GM19324 (cell line): ENCODE results near the gene LYPLAL1.
"Not testable (repeated sequence)": the region's sequence is repeated elsewhere in the genome, so short reads cannot be mapped to it uniquely, and the experiment has no call there.

Source experiments
- ATAC-seq: cut with Tn5 transposase; IDR thresholded peaks from one replicate; pipeline ENCODE4 v1.9.1; 2021; ENCODE audit warnings: mild to moderate bottlenecking, moderate library complexity; ENCODE audit not compliant: unreplicated experiment, low FRiP score

The LYPLAL1 gene

DNA sequence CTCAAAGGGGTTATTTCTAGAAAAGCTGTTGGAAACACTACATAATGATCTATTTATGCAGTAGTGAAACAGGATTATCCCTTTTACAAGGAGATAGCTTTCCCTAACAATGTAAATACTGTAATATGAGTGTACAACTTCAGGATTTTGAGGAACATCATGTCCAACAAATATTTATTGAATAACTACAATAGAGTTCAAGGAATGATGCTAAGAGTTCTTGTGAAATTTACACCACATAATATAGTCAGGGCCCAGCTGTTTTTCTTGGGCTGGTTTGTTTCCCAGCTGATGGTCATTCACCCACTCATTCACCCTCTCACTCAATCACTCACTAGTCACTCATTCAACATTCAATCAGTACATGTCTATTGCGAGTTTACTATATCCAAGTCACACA is 12.3 kb upstream of the LYPLAL1 start:
- ATAC-seq = no peak

DNA sequence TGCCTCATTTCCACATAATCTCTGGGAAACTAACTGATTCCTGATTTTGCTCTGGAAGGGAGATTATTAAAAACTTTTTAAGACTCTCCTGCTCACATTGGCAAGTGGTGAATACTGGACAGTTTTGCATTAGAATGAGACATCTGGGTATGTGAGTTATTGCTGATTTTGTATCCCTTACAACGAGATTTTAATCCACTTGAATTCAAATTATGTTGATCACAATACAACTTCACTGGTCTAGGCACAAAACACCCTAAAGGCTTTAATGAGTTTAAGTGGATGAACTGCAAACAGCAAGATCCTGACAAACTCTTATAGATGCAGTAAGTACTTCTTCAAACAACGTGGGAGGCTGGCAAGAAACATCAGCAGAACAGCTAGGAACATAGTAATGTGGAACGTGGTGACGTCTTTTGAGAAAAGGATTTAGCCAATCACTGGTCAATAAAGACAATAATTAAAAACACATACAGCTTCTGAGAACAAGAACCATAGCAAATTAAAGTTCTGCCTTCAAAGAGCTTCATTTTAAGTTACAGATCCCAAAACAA is 10.2 kb upstream of the LYPLAL1 start:
- ATAC-seq = no peak

DNA sequence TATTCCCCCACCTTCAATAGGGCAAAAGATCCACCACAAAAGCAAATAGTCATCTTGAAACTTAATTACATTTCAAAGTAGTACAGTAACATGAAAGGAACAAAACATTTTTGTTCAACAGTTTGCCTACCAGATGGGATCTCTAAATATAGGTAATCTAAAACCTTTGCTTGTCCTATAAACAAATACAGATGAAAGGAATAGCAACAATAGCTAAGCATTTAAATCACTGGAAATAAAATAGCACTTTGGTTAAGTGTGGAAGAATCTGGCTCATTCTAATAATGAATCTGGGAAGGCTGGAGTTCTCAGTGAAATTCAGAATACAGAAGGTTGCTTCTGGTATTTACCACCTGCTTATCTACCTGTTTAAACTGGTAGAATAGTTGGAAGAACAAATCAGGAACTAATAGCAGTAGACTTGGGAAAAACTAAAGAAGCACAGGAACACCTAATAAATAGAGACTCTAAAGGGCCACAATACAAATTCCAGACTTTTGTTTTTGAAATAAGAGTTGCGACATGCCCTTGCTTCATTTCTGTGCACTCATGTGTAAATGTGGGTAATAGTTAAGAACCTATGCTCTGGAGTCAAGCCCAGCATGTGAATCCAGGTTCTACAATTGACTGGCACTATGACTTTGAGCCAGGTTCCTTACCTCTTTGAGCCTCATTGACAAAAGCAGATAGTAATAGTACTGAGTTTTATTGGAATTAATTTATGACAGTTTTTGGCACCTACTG is 2.3 kb upstream of the LYPLAL1 start:
- ATAC-seq = no peak

DNA sequence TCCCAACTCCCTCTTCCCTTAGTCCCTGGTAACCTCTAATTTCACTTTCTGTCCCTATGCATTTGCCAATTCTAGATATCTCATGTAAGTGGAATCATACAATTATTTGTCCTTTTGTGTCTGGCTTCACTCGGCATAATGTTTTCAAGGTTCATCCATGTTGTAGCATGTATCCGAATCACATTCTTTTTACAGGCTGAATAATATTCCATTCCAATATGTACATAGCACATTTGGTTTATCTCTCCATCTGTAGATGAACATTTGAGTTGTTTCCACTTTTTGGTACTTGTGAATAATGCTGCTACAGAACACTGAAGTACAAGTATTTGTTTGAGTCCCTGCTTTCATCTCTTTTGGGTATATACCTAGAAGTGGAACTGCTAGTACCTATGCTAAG is 857 bp upstream of the LYPLAL1 start:
- ATAC-seq = no peak

DNA sequence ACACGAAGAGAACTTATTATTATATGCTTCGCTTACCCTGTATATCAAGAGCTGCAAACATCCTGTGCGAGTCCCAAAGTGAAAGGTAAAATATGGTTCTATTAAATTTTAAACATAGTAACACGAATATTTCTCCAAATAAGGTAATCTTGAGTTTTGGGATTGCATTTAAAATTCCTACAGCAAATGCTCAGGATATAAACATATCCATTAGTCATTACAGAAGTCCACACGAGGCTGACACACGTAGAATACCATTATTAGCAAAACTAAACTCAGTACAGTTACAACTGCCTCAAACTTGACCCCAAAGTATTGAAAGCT is 282 bp upstream of the LYPLAL1 start:
- ATAC-seq = no peak

DNA sequence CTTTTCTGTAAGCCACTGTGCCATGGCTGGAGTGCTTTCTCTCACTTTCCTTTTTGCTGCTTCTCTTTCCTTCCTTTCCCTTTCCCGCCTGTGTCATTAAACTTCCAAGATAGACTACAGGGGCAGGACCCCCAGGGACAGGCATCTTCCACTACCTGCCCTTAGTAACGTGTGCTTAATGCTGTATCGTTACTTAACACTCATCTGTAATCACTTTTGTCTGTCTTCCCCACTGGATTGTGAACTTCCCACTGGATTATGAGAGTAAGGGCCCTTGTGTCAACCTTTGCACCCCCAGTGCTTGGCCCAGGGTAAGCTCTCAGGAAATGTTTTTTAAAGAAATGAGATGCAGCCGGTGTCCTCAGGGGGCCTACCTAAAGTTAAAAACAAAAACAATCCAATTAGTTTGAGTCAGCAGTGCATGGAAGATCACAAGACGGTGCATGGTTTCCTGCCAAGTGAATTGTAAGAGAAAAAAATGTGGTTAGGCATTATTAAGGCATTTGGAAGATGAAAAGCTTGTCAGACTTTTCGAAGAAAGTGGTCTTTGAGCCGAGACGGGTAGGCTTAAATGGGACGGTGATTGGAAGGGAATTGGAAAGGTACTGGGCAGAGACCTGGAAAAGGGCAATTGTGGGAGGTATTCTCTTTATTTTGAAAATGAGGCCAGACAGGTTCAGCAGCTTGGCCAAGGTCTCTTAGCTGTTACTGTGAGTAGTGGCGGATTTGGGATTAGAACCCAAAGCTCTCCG is 958 bp downstream of the LYPLAL1 start:
- ATAC-seq = peak; percentile 21

DNA sequence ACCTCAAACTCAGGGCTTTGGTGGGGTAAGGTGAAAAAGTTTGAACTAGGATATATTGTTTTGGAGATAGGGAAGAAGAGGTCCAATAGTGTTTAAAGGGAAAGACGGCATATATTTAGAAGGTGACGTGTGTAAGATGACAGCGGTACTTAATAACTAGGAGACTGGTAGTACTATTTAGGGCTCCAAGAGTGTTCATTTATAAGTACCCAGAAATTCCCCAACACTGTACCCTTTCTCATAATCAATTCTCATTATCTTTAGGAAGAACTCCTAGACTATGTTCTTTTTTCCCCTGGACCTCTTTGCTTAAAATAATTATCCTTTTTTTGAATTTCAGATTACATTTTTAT is 1.5 kb downstream of the LYPLAL1 start:
- ATAC-seq = no peak

DNA sequence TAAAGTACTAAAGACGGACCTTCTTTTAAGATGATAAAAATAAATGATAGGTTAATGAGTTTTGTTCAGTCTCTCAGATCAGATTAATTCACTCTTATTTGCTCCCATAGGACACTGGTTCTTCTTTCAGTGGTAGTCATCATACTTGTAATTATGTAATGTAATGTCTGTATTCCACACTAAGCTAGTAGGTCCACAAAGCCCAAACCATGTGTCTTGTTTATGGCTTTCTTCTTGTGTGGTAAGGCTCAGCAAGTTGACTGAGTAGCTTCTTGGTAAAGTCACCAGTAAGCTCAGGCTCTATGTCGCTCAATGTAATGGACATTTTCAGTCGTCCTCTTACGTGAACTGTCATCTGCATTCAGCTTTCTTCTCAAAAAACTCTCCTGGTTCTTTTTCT is 2.5 kb downstream of the LYPLAL1 start:
- ATAC-seq = no peak

DNA sequence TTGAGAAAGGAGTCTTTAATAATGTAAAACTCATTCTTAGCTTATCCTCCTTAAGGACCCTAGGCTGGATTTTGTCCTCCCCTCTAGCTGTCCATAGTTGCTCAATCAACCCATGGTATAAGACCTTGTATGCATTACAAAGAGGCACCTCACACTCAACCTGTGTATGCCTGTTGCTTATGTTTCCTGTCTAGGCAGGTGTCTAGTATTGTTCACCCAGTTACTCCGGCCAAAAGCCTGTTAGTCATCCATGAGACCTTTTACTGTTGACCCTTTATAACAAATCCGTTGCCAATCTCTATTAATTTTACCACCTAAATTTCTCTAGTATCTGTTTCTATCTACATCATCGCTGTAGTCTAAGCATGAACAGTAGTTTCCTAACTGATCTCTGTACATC is 3.7 kb downstream of the LYPLAL1 start:
- peak; percentile 33 for ATAC-seq

DNA sequence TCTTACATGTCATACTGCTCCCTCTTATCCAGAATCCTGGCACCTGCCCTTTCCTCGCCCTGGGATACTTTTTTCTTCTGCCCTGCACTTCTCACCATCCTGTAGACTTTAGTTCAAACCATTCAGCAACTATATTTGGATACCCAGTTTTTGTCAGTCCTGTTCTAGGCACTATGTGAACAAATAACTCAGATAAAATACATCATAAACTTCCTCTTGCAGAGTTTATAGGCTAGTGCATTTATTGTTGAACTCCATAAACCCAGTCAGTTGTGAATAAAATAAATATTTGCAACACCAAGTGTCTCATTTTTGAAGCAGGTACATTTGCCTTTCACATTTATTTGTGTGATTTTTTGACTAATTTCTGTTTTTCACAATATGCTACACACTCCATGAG is 4.3 kb downstream of the LYPLAL1 start:
- no peak for ATAC-seq

DNA sequence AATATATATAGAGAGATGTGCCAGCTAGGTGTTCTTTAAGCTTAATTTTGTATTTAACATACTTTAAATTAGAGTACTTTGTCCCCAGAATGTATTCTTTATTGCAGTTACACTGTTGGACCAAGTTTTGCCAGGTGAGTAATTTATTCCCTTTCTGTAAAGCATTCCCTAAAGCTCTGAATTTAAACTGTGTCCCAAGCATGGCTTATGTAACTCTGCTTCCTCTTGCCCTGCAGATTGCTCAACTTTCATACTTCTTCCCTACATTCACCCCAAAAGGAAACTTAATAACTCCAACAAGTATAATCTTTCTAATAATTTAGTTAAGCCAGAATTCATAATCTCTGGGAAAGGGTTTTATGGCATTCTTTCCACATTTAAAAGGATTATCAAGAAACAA is 5.6 kb downstream of the LYPLAL1 start:
- ATAC-seq = no peak

DNA sequence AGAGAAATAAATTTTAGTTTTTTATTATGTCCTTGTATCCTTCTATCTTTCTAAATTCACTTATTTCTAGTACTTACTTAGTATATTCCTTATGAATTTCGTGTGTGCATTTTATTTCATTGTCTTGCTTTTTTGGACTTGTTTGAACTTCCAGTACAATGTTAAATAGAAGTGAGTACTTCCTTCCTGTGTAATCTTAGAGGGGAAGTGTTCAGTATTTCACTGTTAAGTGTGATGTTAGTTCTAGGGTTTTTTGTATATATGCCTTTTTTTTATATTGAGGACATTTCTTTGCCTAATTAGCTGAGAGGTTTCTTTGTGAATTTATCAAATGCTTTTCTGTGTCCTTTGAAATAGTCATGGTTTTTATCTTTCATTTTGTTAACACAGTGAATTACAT is 10.7 kb downstream of the LYPLAL1 start:
- no peak for ATAC-seq

DNA sequence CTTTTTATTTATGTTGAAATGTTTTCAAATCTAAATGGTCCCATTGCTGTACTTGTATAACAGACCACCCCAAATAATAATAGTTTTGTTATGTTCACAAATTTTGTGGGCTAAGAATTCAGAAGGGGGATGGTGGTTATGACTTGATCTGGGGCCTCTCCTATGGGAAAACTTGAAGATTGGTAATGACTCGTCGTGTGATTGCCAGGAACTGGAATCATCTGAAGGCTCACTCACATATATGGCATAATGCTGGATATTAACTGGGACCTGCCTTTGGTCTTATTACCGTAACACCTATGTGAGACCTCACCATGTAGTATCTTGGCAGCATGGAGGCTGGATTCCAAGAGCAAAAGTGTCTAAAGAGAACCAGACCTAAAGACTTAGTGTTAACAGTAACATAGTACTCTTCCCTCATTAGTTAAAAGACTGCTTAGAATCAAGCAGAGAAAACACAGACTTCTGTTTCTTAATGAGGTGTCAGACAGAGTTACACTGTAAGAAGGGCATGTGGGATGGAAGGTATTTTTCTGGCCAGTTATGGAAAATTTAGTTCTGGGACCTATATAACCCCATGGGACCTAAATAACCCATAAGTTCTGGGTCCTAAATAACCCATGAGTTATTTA is 11.9 kb downstream of the LYPLAL1 start:
- no peak for ATAC-seq

DNA sequence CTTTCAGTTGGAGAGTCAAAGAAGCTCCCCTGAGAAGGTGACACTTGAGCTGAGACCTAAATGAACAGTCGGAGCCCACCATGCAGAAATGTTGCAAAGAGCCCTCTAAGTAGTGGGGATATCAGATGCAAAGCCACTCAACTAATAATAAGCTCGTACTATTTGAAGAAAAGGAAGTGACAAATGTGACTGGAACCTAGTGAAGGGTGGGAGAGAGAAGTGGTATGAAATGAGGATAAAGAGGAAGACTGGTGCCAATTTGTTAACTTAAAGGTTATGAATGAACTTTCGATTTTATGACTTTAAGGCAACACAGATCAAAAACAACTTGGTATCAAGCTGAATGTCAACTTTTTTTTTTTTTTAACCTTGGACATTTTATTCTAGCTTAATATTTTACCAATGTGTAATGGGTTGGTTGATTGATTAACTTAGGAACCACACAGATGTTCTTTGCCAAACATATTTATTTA is 14.7 kb downstream of the LYPLAL1 start:
- peak; percentile 49 for ATAC-seq

DNA sequence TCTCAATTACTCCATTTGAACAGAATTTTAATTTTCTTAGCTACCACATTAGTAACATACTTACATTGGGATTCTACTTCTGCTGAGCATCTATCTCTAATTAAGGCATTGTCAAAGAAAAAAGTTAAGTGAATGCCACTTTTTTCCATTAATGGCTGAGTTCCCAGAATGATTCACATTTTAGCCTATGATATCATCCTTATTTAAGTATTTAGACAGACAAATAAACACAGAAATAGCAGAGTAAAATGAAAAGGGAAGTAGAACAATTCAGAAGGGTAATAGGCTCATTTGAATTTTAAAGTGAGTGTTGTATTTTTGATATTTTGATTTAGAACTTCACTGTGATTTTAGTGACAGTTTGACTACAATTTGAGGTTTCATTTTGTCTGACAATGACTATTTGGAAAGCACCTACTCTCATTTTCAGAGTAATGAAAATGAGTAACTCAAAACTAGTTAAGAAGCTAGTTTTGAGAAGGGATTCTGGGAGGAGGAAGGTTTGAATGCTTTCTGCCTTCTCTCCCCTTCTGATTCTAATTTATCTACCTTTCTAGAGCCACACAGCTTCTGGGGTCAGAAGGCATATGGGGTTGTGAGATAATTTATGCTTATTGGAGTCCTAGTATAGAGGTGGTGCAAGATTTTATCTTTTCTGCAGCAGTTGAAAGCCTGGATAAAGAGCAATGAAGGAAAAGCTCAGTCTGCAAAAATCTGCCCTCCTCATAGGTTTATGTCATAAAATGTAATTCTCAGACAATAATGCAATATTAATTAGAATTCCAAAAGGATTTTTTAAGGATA is 15.5 kb downstream of the LYPLAL1 start:
- peak; percentile 66 for ATAC-seq

DNA sequence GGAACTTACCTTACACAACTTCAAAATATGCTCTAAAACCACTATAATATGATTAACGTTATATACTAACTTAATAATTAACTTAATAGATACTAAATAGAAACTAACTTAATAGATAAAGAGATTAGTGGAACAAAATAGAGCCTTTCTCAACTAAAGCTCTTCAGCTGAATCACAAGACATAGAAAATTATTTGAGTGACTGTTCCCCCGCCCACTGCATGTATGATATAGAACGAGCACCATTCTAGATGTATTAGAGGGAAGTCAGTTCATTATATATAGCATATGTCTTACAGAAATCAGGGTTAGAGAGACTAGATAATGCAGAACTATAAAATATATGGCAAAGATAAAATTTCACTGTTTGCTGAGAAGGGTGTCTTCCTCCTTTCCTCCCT is 16.3 kb downstream of the LYPLAL1 start:
- ATAC-seq = no peak

DNA sequence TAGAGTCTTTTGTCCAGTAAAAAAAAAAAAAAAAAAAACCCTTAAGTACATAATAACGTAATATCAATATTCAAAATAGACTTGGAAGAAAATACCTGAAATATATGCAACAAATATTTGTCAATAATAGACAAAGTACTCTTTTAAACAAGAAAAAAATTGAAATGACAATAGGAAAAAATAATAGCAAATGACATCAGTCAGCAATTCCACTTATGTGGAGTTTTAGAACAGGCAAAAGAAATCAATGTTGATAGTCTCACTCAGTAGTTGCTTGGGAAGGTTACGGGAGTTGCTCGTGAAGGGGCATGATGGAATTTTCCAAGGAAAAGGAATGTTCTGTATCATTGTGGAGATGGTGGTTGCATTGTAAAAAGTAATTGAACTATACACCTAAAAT is 16.9 kb downstream of the LYPLAL1 start:
- no peak for ATAC-seq

DNA sequence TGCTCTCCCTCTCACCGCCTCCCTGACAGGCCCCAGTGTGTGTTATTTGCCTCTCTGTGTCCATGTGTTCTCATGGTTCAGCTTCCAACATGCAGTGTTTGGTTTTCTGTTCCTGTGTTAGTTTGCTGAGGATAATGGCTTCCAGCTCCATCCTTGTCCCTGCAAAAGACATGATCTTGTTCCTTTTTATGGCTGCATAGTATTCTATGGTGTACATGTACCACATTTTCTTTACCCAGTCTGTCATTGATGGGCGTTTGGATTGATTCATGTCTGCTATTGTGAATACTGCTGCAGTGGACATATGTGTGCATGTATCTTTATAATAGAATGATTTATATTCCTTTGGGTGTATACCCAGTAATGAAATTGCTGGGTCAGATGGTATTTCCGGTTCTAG is 22.2 kb downstream of the LYPLAL1 start:
- ATAC-seq = not testable (repeated sequence)

DNA sequence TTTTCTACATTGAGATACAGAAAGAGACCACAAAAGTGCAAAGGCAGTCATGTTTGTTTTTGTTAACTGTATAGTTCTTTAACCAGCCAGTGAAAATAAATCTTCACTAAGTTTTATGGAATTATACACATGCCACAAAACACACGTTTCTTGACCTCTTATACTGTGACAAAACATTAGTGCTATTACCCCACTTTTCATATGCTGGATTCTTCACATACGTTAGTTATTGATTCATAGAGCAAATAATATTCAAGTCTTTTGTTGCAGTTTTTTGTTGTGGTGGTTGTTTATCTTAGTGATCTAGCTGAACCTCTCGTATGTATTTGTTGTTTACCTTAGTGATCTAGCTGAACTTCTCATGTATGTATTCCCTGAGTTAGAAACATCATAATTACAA is 28.0 kb downstream of the LYPLAL1 start:
- ATAC-seq = no peak

DNA sequence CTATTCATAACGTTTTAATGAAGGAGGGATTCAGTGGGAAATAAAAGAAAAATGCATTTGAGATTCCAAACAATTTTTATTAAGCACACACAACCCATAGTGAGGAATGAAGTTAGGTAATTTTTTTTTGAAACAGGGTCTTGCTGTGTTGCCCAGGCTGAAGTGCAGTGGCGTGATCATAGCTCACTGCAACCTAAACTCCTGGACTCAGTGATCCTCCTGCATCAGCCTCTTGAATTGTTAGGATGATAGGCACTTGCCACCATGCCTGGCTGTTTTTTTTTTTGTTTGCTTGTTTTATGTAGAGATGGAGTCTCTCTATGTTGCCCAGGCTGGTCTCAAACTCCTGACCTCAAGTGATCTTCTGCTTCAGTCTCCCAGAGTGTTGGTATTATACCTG is 28.9 kb downstream of the LYPLAL1 start:
- no peak for ATAC-seq

DNA sequence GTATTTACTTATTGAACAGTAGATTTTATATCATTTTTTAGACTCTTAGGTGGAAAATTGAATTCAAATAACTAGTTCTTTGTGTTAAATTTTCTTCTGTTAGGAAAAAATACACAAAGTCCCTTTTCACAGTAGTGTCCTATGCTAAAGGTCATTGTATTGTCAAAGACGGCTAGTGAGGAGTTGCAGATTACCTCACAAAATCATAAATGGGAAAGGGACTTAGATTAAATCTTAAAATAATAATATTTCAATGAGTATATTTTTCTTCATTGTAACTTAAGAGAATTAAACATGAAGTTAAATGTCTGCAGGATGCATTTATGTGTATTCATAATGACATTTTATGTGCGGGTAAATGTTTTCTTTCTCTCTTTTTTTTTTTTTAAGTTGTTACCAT is 32.7 kb downstream of the LYPLAL1 start:
- no peak for ATAC-seq
